Measurements from ENCODE around the gene TGFB1I1. TPM values are rescaled to one million over a fixed set of nuclear protein-coding genes. Genes with fewer than 3 reads are reported as not detected.

TGFB1I1 gene
- total and polyA plus RNA-seq, 2 of the 13 experiments (the other 11 are each of a cell fraction or from before 2014, with no cell fraction given) = 0.80 to 2.9 TPM

- TF ChIP-seq ZZZ3 (CRISPR knock-in tag; IDR thresholded peaks at IDR 0.05; ENCODE audit: borderline replicate concordance) = 0 out of 2 replicates have a peak, but pooled peaks have one; percentile 15
- 0 out of 2 replicates have a peak, but pooled peaks have one; percentile 30 for TF ChIP-seq FOSL2 (CRISPR knock-in tag; IDR thresholded peaks at IDR 0.05)
- 0 out of 2 replicates have a peak, but pooled peaks have one; percentile 74 for TF ChIP-seq ZNF670 (CRISPR knock-in tag; IDR thresholded peaks at IDR 0.05; ENCODE audit: borderline replicate concordance)
- peak in 1 of 2 experiments; percentile 15; a peak in 2 of 4 replicates for TF ChIP-seq POLR2A (IDR thresholded peaks at IDR 0.05; ENCODE audit: insufficient read depth in 1 of 2, low read depth in 2 of 2, low read length in 2 of 2)
- peak; percentile 86 for TF ChIP-seq ZBTB21 (CRISPR knock-in tag; IDR thresholded peaks at IDR 0.05)
- TF ChIP-seq PHF21A (CRISPR knock-in tag; IDR thresholded peaks at IDR 0.05) = peak; percentile 2; the same call in 1 of the 2 replicates
- no peak; the same call in 1 of the 2 replicates for TF ChIP-seq TOPORS (CRISPR knock-in tag; IDR thresholded peaks at IDR 0.05)
- 0 out of 2 replicates have a peak, but pooled peaks have one; percentile 54 for TF ChIP-seq SNAPC2 (CRISPR knock-in tag; IDR thresholded peaks at IDR 0.05)
- TF ChIP-seq ZNF142 (CRISPR knock-in tag; IDR thresholded peaks at IDR 0.05) = peak; percentile 13; the same call in 1 of the 2 replicates
- TF ChIP-seq EP300 (IDR thresholded peaks at IDR 0.05; ENCODE audit: low read depth in 2 of 2, low read length in 2 of 2) = 0 out of 4 replicates have a peak, but pooled peaks of 1 of the 2 experiments have one; percentile 11
- TF ChIP-seq EP300 (CRISPR knock-in tag; IDR thresholded peaks at IDR 0.05; ENCODE audit: borderline replicate concordance) = no peak
- no peak for TF ChIP-seq ZFP36L2 (CRISPR knock-in tag; IDR thresholded peaks at IDR 0.05)
- no peak for TF ChIP-seq SOX13 (IDR thresholded peaks at IDR 0.05)
- peak in 1 of 2 experiments; percentile 18; a peak in 1 of 4 replicates for TF ChIP-seq SOX13 (CRISPR knock-in tag; conservative IDR thresholded peaks at IDR 0.05 in 1 of 2, IDR thresholded peaks at IDR 0.05 in 1 of 2)
- peak; percentile 73 for TF ChIP-seq SKI (IDR thresholded peaks at IDR 0.05; ENCODE audit: partially characterized antibody)
- 0 out of 2 replicates have a peak, but pooled peaks have one; percentile 15 for TF ChIP-seq ZNF724P (CRISPR knock-in tag; IDR thresholded peaks at IDR 0.05; ENCODE audit: borderline replicate concordance)
- TF ChIP-seq ATF1 (CRISPR knock-in tag; IDR thresholded peaks at IDR 0.05) = peak; percentile 61; the same call in 1 of the 2 replicates
- TF ChIP-seq CREM (IDR thresholded peaks at IDR 0.05) = peak; percentile 78; the same call in 1 of the 2 replicates
- no peak for TF ChIP-seq CREM (CRISPR knock-in tag; IDR thresholded peaks at IDR 0.05)
- TF ChIP-seq KDM6A (CRISPR knock-in tag; IDR thresholded peaks at IDR 0.05; ENCODE audit: low read depth) = no peak; the same call in 1 of the 2 replicates
- TF ChIP-seq HNF4A (CRISPR knock-in tag; IDR thresholded peaks at IDR 0.05) = 0 out of 2 replicates have a peak, but pooled peaks have one; percentile 38
- TF ChIP-seq KLF12 (CRISPR knock-in tag; IDR thresholded peaks at IDR 0.05; ENCODE audit: borderline replicate concordance) = 0 out of 2 replicates have a peak, but pooled peaks have one; percentile 8
- peak; percentile 21; the same call in 1 of the 2 replicates for TF ChIP-seq CEBPB (IDR thresholded peaks at IDR 0.05; ENCODE audit: borderline replicate concordance, low read depth, low read length)
- TF ChIP-seq MYPOP (CRISPR knock-in tag; IDR thresholded peaks at IDR 0.05) = peak; percentile 9; the same call in 1 of the 2 replicates
These were observed 12.0 kb upstream of the TGFB1I1 start (continued) for GRCh38 chr16:31459687-31460581.
